Stimulated activated CD8-positive, alpha-beta memory T cell treated with anti-CD3 and anti-CD28 coated beads, Interleukin-7, amount 100 ng/mL, for 24 hours (primary cell): Measurements from ENCODE around the gene HS3ST3B1.
A peak's percentile ranks its signal among the peaks of the same experiment; 100 is the strongest.

ENCODE experiments used
- DNase-seq: peaks from one replicate; pipeline ENCODE4 v3.0.0-alpha.2; 2020; ENCODE audit warnings: low read depth

The HS3ST3B1 gene

GRCh38 chr17:14303343-14304221, 2.7 kb downstream of the HS3ST3B1 start:
- no peak for DNase-seq

DNA sequence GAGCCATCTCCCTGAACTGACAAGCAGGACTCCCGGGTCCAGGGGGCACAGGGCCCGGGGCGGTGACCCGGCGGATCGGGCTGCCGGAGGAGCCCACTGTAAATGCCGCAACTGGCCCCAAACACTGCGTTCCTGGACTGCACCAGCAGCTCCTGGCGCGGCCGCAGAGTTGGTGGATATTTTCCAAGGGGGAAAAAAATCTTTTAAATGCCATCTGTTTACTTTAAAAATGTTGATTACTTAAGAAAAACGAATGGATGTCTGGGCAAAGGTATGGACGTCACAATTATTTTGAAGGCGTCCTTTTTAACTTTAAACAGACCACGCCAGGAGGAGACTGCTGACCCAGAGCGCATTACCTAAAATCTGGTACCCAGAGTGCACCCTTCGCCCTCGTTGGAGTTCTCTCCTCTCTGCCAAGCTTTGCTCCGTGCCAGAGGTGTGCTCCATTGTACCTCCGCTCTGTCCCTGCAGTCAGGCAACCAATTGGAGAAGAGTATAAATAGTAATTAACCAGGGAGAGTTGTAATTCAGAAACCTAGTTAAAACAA, 3.4 kb downstream of the HS3ST3B1 start:
- no peak for DNase-seq

GRCh38 chr17:14304773-14305517, 4.1 kb downstream of the HS3ST3B1 start:
- no peak for DNase-seq

DNA sequence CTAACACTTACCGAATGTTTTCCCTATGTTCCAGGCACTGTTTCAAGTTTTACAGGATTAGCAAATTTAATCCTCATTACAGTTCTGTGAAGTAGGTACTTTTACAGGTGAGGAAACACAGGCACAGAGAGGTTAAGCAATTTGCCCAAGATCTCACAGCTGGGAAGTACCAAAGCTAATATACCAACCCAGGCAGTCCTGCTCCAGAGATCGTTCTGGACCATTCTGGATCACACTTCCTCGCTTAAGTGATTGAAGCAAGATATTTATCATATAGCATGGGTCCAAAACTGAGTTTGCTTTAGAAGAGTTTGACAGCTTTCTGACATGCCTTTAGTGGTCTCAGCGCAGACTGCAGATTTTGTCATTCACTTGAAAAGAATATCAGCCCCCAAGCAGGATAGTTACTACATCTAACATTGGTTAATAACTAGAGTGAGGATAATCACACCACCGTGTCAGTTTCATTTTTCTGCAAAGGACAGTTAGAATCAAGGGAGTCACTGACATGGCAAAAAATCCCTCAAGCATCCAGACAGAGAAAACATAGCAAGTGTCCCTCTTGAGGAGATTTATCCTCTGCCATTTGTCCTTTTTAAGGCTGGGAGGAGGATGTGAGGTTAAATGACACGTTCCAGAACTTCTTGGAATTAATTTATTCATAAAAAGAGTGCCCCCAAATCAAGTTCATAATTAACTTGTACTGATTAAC, 5.1 kb downstream of the HS3ST3B1 start:
- no peak for DNase-seq

GRCh38 chr17:14306596-14306995, 5.7 kb downstream of the HS3ST3B1 start:
- no peak for DNase-seq

DNA sequence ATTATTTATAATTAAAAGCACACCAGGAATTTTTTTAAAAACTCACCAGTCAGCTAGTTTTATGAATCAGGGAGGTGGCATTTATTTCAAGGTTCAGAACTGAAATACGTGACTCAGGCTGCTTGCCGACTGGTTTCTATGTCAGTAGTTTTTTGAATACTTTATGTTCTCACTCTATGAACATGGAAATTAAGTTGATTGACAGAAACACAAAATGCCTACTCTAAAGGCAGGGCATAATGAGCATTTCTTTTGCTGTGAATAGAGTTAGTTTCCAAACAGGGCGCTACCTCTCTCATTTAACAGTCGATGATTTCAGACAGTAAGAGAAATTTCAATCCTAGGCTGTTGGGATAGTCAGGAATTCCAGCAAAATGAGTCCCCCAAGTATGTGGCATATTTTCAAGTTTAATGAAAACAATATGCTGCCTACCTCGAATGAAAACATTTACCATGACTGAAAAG, 6.7 kb downstream of the HS3ST3B1 start:
- no peak for DNase-seq

- DNase-seq, result no peak
Measured at GRCh38 chr17:14308636-14308964, 7.7 kb downstream of the HS3ST3B1 start.

DNA sequence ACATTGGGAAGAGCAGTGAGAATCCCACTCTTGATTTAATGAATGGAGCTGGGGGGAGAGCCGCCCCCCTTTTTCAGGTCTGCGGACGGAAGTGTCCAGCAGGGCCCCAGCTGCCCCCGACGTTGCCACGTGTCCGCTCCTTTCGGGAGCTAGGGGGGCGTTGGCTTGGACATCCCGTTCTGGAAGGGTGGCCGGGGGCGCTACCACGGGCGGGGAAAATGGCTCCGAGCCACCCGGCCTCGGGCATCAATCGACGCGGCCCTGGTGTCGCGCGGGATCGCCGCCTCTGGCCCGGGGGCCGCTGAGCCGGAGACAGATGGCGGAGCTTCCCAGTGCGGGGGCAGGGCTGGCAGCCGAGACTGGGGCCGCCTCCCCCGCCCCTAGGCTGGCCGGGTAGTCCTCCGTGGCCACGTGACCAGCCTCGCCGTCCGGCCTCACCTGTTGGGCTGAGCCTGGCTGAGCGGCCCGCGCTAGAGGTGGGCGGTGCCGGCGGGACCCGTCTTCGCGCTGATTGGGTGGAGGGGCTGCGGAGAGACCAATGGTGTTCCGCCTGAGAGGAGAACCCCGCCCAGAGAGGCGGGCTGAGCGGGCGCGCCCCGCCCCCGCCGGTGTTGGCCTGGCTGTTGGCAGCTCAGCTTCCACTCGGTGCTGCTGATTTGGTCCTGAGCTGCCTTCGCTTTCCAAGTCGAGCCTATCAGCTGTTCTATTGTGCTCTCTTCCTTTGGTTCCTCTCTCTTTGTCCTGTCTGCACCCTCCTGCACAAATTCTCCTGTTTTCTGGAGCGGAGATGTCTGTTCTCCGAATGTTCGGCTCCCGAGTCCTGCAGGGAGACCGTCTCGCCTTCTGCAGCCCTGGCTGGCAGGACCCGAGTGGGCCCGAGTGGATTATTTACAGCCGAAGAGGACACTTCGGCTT, 8.3 kb downstream of the HS3ST3B1 start:
- DNase-seq, result peak; percentile 75

GRCh38 chr17:14310101-14310500, 9.2 kb downstream of the HS3ST3B1 start:
- no peak for DNase-seq

DNA sequence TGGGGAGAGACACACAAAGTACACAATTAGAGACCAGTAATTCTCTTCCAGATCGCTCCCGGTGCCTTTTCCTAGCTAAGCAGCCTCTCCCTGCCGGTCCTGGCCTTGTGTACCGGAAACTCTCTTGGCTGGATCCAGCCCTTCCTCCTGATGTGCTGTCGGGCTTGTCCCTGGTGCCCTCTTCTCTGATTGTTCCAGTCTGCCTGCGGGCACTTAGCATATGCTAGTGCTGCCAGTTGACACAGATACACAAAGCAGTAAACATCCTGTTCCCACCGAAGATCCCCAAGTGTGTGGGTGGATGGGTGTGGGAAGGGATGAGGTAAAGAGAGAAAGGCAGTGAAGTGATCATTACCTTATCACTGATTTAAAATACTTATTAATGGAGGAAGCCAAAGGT, 9.7 kb downstream of the HS3ST3B1 start:
- DNase-seq, result no peak

DNA sequence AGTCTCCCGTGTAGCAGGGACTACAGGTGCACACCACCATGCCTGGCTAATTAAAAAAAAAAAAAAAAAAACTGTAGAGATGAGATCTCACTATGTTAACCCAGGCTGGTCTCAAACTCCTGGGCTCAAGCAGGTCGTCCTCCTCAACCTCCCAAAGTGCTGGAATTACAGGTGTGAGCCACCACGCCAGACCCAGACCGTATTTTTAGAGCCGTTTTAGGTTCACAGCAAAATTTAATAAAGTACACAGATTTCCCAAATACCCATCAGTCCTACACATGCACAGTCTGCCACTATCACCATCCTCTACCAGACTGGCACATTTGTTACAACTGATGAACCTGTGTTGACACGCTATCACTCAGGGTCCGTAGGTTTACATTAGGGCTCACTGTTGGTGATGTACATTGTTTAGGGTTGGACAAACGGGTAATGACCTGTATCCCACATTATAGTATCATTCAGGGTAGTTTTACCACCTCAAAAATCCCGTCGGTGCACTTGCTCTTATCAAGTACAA, 10.4 kb downstream of the HS3ST3B1 start:
- no peak for DNase-seq

DNA sequence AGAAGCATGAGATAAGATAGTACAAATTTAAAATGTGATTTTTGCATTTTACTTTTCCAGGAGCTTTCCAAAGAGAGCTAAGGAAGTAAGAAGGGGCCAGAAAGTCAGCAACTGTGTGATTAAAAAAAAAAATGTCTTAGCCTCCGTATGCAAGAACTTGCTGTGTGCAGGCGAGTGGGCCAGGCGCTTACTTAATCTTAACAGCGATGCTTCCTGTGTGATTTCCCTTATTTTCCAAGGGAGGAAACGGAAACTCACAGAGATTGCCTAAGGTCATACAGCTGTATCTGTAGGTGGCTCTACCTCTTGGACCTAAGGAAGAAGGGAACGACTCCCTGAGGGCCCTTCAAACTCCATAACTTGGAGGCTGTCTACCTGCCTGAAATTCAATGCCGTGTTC, 11.1 kb downstream of the HS3ST3B1 start:
- DNase-seq, result no peak

DNA sequence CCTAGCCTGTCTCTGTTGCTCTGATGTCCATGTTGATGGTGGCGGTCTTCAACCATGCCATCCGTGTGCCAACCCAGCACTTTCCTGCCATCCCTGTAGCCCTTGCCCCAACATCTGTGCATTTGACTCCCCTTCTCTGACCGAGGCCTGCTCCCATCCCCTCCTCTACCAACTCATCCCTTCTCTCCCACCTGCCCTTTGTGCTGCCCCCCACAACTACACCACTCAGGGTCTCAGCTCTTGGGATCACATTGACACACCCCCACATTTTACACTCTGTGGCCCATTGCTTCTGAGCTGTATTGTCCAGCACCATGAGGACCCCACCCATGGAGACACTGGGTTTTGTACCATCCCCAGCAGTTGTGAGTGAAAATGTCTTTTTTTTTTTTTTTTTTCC, 11.6 kb downstream of the HS3ST3B1 start:
- DNase-seq, result no peak

- DNase-seq, result no peak
Measured at GRCh38 chr17:14316126-14316832, 15.4 kb downstream of the HS3ST3B1 start.

GRCh38 chr17:14317383-14317782, 16.5 kb downstream of the HS3ST3B1 start:
- no peak for DNase-seq

DNA sequence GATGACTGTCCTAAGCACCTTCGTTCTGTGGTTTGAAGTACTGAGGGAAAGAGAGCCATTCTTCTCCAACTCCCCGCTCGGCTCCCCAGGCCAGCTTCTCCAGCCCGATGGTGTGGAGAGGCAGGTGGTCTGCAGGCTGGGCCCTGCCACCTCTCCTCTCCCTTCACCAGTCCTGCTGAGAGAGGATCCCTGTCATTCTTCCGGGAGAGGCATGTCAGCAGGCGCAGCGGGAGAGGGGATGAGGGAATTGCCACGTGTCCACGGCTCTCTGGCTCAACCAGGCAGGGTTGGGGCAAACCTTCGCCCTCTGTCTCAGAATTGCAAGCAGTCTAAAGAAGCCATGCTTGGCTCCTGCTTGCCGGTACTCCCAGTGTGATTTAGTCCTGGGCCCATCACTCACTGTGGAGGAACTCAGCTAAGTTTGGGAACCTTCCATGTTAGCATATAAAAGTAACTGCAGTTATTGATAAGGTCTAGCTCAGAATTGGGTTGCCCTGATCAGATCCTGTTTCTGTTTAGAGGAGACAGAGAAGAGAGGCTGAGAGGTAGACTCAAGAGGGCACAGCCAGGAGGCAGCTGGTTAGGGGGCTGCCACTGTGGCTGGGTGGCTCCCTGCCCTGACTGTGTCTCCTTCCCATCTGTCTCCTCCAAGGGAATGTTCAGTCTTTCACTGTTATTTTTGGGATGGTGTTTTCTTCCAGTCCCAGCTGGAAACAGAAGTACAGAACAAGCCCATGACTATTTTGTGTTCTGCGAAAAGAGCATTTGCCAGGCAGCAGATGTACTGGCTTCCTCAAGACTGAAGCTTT, 17.4 kb downstream of the HS3ST3B1 start:
- DNase-seq, result no peak

DNA sequence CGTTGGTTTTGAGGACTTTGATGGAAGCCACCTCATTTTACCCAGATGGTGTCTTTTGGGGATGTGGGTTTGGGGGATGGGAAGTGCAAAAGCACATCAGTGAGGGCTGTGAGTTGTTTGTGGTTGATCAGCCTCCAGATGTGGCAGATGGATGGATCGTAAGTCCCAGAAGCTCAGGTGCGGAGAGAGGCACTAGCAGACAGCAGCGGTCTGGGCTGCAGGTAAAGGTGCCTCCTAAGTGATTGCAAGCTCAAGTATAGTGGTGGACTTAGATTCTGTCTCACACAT, 18.0 kb downstream of the HS3ST3B1 start:
- DNase-seq, result no peak

- DNase-seq, result no peak
Measured at GRCh38 chr17:14320098-14320497, 19.2 kb downstream of the HS3ST3B1 start.

DNA sequence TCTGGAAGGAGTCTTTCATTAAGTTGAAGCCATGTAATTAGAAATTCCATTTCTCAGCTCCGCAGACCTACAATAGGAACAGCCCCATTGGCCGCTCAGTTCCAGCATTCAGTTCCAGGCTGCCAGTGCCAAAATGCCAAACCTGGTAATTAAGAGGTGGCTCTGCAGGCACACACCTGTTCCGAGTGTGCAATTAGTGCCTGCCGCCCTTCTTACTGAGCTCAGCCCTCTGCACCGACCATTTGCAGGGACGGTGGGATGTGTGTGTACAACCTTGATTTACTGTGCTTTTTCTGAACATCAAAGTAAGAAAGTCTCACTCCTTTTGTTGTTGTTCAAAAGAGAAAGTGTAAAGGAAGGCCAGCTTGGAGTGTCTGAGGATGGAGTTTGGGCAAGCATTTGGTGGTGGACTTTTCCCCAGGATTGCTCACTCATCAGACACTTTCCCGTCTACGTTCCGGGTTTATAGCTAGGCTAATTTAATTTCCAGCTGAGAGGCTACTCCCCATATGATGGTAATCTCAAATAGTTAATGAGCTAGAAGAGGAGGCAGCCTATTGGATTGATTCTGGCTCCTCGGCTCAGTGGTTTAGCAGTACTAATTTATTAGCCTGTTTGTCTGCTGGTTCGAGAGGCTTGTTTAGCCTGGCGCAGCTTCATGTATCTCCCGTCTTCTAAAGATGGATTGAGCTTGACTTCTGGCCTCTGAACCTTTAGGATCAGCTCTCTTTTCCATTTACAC, 20.0 kb downstream of the HS3ST3B1 start:
- no peak for DNase-seq
